BE2C (cell line): ENCODE data around the gene NBAS.

Source experiments
- DNase-seq: peaks from one replicate; pipeline ENCODE4 v3.0.0-alpha.2; 2020
- H3K27me3 ChIP-seq: fragments of 250-450 bp; sonication (Bioruptor Pico); 2 replicates; pipeline ENCODE4 v1.5.1; 2020; ENCODE audit warnings: mild to moderate bottlenecking
- H3K36me3 ChIP-seq: fragments of 250-450 bp; sonication (Bioruptor Pico); 2 replicates; pipeline ENCODE4 v1.5.1; 2020; ENCODE audit warnings: mild to moderate bottlenecking
- H3K4me1 ChIP-seq: fragments of 250-450 bp; sonication (Bioruptor Pico); 2 replicates; pipeline ENCODE4 v1.5.1; 2020
- H3K4me3 ChIP-seq: 2 replicates; pipeline ENCODE4 v1.5.1; 2011; ENCODE audit warnings: low read depth, low read length
- H3K9me3 ChIP-seq: fragments of 250-450 bp; sonication (Bioruptor Pico); 2 replicates; pipeline ENCODE4 v1.5.1; 2020
- CTCF ChIP-seq: IDR thresholded peaks from 2 replicates; pipeline ENCODE4 v1.5.1; 2012; ENCODE audit warnings: mild to moderate bottlenecking, low read depth, low read length

Gene NBAS

GRCh38 chr2:15170070-15170775 lies 390.9 kb downstream of the NBAS start:
- Histone ChIP-seq H3K36me3 (no peaks in the 10 kb centered on the region), H3K27me3 (no peaks in the 10 kb centered on the region), H3K4me3 (peak overlapping the region; percentile 15; the same call in 1 of the 2 replicates), H3K9me3 (no peaks in the 10 kb centered on the region), H3K4me1 (peaks cover 13% of the 10 kb centered on the region)
- peak; percentile 19 for DNase-seq
- TF ChIP-seq CTCF, result no peak

GRCh38 chr2:15169326-15170069 lies 391.6 kb downstream of the NBAS start:
- no peaks in the 10 kb centered on the region for H3K27me3 ChIP-seq
- TF ChIP-seq CTCF, result no peak
- DNase-seq, result peak; percentile 28
- H3K9me3 ChIP-seq, result no peaks in the 10 kb centered on the region
- no peak overlapping the region for H3K4me3 ChIP-seq
- H3K36me3 ChIP-seq, result no peaks in the 10 kb centered on the region
- peaks cover 13% of the 10 kb centered on the region for H3K4me1 ChIP-seq

GRCh38 chr2:15168116-15168515 lies 393.0 kb downstream of the NBAS start:
- H3K9me3 ChIP-seq, result no peaks in the 10 kb centered on the region
- no peaks in the 10 kb centered on the region for H3K36me3 ChIP-seq
- H3K27me3 ChIP-seq, result no peaks in the 10 kb centered on the region
- no peak overlapping the region for H3K4me3 ChIP-seq
- DNase-seq, result no peak
- peaks cover 13% of the 10 kb centered on the region for H3K4me1 ChIP-seq
- no peak for TF ChIP-seq CTCF

- Histone ChIP-seq H3K4me1 (peaks cover 13% of the 10 kb centered on the region), H3K9me3 (no peaks in the 10 kb centered on the region), H3K27me3 (no peaks in the 10 kb centered on the region), H3K36me3 (no peaks in the 10 kb centered on the region), H3K4me3 (no peak overlapping the region)
- TF ChIP-seq CTCF, result no peak
- no peak for DNase-seq
Observed at GRCh38 chr2:15166878-15167277, 394.3 kb downstream of the NBAS start.

GRCh38 chr2:15163326-15163725 lies 397.8 kb downstream of the NBAS start:
- H3K9me3 ChIP-seq, result no peaks in the 10 kb centered on the region
- no peak for TF ChIP-seq CTCF
- H3K4me1 ChIP-seq, result no peaks in the 10 kb centered on the region
- no peak overlapping the region for H3K4me3 ChIP-seq
- H3K36me3 ChIP-seq, result no peaks in the 10 kb centered on the region
- DNase-seq, result no peak
- no peaks in the 10 kb centered on the region for H3K27me3 ChIP-seq

GRCh38 chr2:15162620-15163019 lies 398.5 kb downstream of the NBAS start:
- Histone ChIP-seq H3K27me3 (no peaks in the 10 kb centered on the region), H3K9me3 (no peaks in the 10 kb centered on the region), H3K36me3 (no peaks in the 10 kb centered on the region), H3K4me3 (no peak overlapping the region), H3K4me1 (no peaks in the 10 kb centered on the region)
- DNase-seq, result no peak
- TF ChIP-seq CTCF, result no peak
